ENCODE measurements around the gene TNS3.

GRCh38 chr7:47307311-47307710 is 274.6 kb downstream of the TNS3 start:
- TF ChIP-seq CTCF (IDR thresholded peaks at IDR 0.05) (no peak), POLR2A (IDR thresholded peaks at IDR 0.05) (no peak)

All from uterus (tissue), 2 donors.